GM11168 (cell line): ENCODE data around the gene ACAP2.
"Not testable (repeated sequence)": the region's sequence is repeated elsewhere in the genome, so short reads cannot be mapped to it uniquely, and the experiment has no call there.

Experiments used
- in situ Hi-C: fragments of 300-500 bp; cut with MboI; formaldehyde crosslinking; loops from one replicate; pipeline ENCODE4 v1.12.0; 2022; ENCODE audit warnings: low sequenced_read_pairs; ENCODE audit not compliant: unreplicated experiment

ACAP2 gene, protein sequence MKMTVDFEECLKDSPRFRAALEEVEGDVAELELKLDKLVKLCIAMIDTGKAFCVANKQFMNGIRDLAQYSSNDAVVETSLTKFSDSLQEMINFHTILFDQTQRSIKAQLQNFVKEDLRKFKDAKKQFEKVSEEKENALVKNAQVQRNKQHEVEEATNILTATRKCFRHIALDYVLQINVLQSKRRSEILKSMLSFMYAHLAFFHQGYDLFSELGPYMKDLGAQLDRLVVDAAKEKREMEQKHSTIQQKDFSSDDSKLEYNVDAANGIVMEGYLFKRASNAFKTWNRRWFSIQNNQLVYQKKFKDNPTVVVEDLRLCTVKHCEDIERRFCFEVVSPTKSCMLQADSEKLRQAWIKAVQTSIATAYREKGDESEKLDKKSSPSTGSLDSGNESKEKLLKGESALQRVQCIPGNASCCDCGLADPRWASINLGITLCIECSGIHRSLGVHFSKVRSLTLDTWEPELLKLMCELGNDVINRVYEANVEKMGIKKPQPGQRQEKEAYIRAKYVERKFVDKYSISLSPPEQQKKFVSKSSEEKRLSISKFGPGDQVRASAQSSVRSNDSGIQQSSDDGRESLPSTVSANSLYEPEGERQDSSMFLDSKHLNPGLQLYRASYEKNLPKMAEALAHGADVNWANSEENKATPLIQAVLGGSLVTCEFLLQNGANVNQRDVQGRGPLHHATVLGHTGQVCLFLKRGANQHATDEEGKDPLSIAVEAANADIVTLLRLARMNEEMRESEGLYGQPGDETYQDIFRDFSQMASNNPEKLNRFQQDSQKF

DNA sequence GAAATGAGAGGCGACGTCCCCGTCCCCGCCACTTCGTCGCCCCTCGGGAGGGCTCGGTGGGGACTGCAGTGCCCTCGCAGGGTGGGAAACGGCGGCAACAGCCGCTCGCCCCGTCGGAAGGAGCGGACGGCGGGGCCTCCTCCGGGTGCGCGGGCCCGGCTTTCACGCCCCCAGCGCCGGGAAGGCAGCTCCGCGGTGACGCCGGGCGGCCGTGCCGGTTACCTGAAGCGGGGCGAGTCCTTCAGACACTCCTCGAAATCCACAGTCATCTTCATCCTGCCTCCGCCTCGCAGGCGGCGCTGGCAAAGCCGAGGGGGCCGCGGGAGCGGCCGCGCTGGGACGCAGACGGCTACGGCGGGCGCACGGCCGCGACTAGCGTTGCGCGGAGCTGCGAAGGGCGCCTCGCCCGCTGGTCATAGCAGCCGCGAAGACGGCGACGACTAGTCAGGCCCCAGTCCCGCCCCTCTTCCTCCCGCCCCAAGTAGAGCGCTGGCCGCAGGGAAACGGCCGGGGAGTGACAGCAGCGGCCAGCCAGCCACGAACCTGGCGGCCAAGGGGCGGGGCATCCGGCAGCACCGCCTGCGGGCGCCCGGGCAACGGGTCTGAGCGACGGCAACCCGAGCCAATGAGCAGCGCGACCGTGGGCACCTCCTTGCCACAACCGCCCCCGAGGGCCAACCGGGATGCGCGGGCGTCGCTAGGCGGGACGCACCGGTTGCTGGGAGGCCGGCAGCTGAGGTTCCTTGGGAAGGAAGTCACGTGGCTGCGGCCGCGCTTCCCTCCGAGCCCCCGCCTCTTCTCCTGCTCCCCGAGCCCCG lies at the start of gene ACAP2:
TSS of gene ACAP2 (minus strand) at position 448 of the 818 bp plus-strand sequence. CDS start at position 275, 173 bp downstream.
- in situ Hi-C loops, result no loop called here

DNA sequence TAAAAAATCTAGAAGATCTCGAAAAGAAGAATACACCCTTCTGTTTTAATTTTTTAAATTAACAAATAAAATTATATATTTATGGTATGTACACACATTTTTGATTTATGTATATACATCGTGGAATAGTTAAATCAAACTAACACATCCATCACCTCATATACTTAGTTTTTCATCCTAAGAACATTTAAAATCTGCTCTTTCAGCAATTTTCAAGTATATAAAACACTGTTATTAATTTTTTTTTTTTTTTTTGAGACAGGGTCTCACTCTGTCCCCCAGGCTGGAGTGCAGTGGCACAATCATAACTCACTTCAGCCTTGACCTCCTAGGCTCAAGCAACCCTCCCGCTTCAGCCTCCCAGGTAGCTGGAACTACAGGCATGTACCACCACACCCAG lies 32.8 kb upstream of the ACAP2 start:
- in situ Hi-C loops, result no loop called here

DNA sequence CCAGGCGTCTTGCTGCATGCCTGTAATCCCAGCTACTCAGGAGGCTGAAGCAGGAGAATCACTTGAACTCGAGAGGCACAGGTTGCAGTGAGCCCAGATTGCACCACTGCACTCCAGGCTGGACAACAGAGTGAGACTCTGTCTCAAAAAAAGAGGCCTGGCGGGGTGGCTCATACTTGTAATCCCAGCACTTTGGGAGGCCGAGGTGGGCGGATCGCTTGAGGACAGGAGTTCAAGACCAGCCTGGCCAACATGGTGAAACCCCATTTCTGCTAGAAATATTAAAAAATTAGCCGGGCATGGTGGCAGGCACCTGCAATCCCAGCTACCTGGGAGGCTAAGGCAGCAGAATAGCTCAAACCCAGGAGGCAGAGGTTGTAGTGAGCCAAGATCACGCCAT lies 32.3 kb upstream of the ACAP2 start:
- in situ Hi-C loops, result not testable (repeated sequence)

DNA sequence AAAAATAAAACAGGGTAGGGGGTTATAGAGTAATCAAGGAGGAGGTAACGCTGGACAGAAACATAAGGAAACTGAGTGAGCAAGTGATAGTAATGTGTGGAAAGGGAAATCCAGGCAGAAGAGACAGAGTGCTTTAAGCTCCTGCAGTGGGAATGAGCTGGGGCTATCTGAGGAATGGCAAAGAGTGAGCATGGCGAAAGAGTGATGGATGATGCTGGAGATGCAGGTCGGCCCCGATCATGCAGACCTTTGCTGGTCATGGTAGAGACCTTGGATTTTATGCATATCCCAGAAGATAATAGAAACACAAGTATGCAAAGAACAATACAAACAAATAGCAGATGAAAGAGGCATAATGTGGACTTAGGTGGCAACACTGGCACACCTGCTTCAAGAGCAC lies 26.0 kb upstream of the ACAP2 start:
- in situ Hi-C loops, result no loop called here

DNA sequence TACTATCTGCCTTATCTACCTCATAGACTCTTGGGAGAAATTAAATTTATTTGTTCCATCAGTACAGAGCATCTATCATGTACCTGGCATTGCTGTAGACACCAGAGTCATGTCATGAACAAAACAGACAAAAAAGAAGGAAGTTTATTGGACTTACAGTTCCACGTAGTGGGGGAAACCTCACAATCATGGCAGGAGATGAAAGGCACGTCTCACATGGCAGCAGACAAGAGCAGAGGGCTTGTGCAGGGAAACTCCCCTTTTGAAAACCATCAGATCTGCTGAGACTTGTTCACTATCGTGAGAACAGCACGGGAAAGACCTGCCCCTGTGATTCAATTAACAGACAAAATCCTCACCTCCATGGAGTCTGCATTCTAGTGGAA lies 25.6 kb upstream of the ACAP2 start:
- in situ Hi-C loops, result no loop called here

DNA sequence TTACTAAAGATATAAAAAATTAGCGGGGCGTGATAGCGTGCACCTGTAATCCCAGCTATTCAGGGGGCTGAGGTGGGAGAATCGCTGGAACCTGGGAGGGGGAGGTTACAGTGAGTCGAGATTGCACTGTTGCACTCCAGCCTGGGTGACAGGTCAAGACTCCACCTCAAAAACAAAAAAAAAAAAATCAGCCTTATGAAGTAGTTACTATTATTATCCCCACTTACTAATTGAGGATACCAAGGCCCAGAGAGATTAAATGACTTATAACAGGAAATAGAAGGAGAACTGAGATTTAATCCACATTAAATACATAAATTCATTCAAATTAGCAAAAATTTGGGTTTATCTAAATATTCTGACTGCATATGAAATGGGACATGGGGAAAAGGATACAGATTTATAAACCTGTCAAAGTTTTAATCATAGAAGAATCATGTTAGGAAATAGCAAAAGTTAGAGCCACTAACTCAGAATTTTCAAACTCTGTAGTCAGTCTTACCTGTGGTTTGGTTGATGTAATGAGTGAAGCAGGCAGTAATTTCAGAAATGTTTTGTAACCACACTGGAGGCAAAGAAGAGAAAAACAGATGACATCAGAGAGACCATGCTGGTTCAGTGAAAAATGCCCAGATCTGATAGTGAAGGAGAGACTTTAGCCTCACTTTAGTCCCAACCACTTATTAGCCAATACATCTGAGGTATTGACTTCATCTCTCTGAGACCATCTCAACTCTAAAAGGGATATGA lies 25.0 kb upstream of the ACAP2 start:
- in situ Hi-C loops, result no loop called here

DNA sequence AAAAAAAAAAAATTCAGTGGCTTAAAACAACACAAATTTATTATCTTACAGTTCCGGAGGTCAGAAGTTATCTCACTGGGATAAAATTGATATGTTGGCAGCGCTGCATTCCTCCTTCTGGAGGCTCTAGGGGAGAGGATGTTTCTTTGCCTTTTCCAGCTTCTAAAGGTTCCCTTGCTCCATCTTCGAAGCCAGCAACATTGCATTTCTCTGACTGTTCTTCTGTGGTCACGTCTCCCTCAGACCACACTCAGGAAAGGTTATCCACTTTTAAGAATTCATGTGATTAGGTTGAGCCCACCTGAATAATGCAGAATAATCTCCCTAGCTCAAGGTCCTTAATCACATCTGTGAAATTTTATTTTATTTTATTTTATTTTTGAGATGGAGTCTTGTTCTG lies 23.4 kb upstream of the ACAP2 start:
- in situ Hi-C loops, result no loop called here

DNA sequence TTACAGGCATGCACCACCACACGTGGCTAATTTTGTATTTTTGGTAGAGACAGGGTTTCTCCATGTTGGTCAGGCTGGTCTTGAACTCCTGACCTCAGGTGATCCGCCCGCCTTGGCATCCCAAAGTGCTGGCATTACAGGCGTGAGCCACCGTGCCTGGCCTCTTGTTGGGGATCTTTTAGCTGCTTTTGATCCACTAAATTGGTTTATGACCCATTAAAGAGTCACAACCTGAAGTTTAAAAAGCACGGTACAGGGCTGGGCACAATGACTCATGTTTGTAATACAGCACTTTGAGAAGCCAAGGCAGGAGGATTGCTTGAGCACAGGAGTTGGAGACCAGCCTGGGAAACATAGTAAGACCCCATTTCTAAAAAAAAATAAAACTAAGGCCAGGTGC lies 20.1 kb upstream of the ACAP2 start:
- in situ Hi-C loops, result not testable (repeated sequence)

DNA sequence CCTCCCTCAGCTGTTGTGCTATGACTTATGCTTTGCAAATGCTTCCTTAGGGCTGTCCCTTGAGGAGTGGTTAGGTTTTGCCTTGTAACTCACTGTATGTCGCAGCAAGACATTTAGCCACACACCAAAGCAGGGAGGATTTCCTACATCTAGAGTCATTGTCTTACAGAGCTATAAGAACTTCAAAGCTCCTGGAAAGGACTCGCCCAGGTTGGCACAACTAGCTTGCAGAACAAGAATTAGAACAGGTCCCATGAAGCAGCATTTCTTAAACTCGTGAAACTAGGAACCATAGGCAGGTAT lies 19.4 kb upstream of the ACAP2 start:
- in situ Hi-C loops, result no loop called here

DNA sequence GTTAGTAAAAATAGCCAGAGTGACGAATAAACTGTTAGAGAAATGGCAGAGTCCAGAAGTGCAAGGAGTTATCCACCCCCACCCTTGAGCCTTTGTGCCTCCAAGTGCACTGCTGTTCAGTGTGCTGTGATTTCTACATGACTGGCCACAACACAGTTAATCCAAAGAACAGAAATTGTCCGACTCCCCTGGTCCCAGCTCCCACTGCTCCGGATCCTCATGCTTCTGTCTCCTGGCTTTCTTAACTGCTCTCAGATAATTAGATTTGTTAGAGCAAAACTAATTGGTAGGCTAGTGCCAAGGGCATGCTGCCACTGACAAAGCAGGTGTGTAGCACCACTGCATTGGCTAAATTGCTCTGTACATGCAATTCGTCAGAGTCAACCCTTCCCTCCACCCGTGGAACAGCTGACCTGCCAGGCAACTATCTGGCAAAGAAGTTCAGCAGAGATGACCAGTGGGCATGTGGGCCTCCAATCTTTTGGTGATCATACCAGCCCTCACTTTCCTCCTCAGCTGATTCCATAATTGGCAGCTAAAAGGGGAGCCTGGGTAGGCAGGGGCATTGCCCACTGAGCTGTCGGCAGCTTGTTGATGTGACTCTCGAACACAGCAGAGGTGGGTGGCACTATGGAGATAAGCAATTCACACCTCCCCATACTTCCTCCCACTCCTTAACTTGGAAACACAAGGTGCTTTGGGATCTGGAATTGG lies 18.9 kb upstream of the ACAP2 start:
- in situ Hi-C loops, result no loop called here

DNA sequence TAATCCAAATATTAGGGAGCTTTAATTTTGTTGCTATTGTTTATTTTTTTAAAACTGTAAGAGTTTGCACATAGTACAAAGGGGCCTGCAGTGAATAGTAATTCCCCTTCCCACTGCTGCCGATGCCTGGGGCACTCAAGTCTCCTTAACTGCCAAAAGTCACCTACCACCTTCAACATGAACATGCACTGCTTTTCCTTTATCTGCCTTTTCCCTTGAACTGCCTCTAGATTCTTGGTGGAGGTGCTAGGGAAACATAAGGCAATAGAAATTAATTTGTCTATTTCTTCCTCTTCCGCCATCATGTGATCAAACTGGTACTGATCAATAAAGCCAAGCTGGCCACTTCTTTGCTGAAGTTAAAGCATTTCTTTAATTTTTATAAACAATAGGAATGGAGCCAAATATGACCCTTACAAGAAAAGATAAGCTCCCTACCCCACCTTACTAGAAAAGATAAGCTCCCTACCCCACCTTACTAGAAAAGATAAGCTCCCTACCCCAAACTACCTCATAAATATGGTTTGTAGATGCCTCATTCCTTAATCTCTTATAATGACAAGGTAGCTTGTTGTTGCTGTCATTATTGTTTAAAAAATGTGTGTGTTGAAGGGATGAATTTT lies 17.4 kb upstream of the ACAP2 start:
- in situ Hi-C loops, result no loop called here

DNA sequence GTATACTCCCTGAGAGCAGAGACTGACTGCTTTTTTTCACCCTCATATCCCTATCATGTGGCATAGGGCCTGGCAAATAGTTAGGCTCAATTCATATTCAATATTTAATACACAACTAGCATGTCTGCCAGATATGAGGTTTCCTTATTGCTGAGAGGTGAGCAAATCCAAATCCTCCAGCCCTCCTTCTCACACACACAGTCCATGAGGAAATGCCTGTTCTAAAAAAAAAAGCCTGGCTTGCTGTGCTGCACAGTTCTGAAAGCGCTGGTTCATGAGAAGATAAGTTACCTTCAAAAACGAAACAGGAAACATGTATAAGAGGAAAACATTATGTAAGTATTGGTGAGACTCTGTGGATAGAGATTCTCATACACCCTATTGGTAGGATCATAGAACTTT lies 15.5 kb upstream of the ACAP2 start:
- in situ Hi-C loops, result no loop called here

DNA sequence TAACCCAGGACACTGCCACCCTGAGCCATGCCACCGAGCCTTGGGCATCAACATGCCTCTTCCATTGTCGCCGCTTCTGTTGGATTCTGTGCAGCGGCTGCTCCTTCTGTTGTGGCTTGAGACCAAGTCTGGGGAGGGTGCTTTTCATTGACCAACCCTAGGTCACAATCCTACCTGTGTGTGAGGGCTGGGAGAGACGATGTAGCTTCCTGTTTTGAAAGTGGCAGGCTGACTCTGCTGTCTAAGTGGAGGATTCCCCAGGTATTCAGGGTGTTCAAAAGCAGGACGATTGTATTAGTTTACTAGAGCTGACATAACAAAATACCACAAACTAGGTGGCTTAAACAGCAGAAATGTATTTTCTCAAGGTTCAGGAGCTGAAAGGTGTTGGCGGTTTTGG lies 13.0 kb upstream of the ACAP2 start:
- in situ Hi-C loops, result no loop called here

DNA sequence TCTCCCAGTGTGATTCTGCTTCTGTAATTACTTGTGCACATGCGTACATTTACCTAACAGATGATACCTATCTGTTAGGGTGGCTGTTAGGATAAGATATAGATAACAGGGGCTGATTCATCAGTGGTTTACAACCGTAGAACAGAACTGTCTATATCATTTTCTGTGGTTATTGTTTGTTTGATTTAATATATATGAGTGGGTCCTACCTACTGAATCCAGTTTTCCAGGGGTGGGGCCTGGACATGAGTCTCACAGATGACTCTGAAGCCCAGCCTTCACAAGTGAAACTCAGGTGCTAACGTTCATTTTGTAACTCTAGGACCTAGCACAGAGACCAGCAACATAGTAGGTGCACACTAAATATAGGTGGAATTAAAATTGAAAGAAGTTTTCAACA lies 10.4 kb upstream of the ACAP2 start:
- in situ Hi-C loops, result no loop called here

DNA sequence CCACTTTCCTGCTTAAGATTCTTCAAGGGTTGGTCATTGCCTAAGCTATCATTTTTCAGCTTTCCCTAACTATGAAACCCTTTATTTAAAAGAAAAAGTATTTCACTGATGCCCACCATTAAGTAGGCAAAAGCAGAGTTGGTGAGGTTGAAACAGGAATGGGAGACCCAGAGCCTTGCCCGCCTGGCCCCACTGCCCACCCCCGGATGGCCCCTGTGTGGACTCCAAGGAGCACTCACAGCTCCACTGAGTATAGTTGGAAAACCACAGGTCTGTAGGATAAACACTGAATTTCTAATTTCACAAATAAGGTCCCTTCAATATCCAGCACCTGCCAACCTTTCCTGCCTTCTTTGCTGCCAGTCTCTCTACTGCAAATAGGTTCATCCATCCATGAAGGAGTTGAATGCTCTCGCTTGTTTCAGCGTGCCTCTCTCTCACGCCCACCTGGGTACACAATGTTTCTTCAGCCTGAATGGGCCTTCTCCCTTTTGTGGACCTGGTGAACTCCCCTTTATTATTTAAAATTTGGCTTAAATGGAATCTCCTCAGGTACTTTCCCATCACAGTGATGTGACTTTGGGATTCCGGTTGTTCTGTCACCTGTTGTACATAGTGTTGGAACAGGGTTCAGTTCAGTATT lies 8.7 kb upstream of the ACAP2 start:
- in situ Hi-C loops, result no loop called here

DNA sequence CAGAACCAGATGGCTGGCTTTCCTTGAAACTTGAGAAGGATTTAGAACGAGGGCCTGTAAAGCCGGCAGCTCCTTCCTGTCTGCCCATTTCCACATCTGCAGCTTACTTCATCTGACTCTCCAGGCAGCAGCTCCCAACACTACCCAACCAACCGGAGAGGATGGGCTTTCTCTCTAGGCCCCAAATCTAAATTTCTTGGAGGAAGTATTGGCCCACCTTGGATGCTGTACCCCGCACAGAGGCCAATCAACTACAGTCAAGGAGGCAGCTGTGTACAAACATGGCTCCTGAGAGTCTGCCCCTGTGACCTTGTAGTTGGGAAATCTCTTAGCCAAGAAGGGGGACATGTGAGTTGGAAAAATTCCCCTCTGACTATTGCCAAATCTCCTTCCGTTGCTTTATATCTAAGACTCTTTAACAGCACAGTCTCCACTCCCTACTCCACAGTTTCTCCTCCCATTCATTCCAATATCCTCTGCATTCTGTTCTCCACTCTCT lies 8.0 kb upstream of the ACAP2 start:
- in situ Hi-C loops, result no loop called here

DNA sequence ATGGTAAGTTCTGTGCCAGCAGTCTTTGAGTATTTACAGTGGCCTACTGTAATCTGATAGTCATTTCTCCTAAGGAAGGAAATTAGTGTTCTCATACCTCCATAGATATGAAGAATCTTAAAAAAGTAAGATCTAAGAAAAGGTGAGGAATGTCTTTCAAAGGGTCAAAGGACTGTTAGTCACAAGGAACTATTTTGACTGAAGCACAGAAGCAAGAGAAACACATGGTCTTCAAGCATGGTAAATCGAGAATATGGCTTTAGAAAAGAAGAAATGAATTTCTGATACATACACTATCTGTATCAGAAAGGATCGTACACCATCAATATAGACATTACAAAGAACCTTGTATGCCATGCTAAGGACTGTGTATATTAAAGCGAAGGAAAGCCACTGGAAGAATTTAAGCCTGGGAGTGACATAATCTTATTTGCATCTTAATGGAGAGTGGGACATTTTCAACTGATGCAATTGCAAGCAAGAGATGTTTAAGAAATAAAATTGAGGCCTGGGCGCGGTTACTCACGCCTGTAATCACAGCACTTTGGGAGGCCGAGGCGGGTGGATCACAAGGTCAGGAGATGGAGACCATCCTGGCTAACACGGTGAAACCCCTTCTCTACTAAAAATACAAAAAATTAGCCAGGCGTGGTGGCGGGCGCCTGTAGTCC lies 5.5 kb upstream of the ACAP2 start:
- in situ Hi-C loops, result no loop called here

DNA sequence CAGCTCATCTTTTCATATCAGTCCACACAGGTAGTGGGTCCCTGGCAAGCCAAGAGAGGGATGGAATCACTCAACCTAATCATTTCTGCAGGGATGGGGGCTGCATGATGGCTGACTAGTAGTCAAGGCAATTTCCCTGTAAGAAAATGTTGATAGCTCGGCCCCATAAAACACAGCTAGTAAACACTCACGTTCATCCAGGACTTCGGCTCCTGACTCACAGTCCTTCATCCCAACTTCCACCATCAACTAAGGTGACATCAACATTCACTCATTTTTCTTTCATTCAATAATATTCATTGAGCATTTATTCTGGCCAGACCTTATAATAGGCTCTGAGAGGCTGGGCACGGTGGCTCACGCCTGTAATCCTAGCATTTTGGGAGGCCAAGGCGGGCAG lies 4.4 kb upstream of the ACAP2 start:
- in situ Hi-C loops, result no loop called here
